ENCODE results near the gene DDX41. TPM values are rescaled to one million over a fixed set of nuclear protein-coding genes. Genes with fewer than 3 reads are reported as not detected.

Gene DDX41
- total RNA-seq, 6 donors from 2014 or later: 82.0 to 150 (median 91.9) TPM

GRCh38 chr5:177470759-177471536 lies 45.8 kb downstream of the DDX41 start:
- no peak for TF ChIP-seq POLR2AphosphoS5 (IDR thresholded peaks at IDR 0.05)
- TF ChIP-seq EP300 (IDR thresholded peaks at IDR 0.05): no peak
- no peak for TF ChIP-seq CTCF (IDR thresholded peaks at IDR 0.05)
- no peak for TF ChIP-seq POLR2A (IDR thresholded peaks at IDR 0.05)
- ATAC-seq (ENCODE audit: low FRiP score in 2 of 2): no peak
- no peak for DNase-seq
- WGBS, 2 donors: 80 to 92% methylated on average over 7 to 10 of the region's 10 CpGs
- Histone ChIP-seq H3K9me3 (no peaks in the 10 kb centered on the region), H3K27me3 (peaks cover 0 to 7% (median 1%) of the 10 kb centered on the region in 4 donors), H3K4me3 (no peak overlapping the region), H3K36me3 (peaks cover 0 to 18% (median 12%) of the 10 kb centered on the region in 4 donors), H3K27ac (no peak overlapping the region), H3K4me1 (peaks cover 13 to 30% (median 20%) of the 10 kb centered on the region in 4 donors)

- ATAC-seq (ENCODE audit: low FRiP score in 2 of 2) (no peak), DNase-seq (no peak)
- Histone ChIP-seq H3K4me3 (no peak overlapping the region), H3K4me1 (peaks cover 13 to 30% (median 20%) of the 10 kb centered on the region in 4 donors), H3K27me3 (peaks cover 0 to 7% (median 1%) of the 10 kb centered on the region in 4 donors), H3K36me3 (peaks cover 0 to 24% (median 14%) of the 10 kb centered on the region in 4 donors), H3K27ac (no peak overlapping the region), H3K9me3 (no peaks in the 10 kb centered on the region)
- 74 to 75% methylated on average over 8 of the region's 8 CpGs for WGBS, 2 donors
- TF ChIP-seq POLR2AphosphoS5 (IDR thresholded peaks at IDR 0.05) (no peak), POLR2A (IDR thresholded peaks at IDR 0.05) (no peak), CTCF (IDR thresholded peaks at IDR 0.05) (no peak), EP300 (IDR thresholded peaks at IDR 0.05) (no peak)
Observed at GRCh38 chr5:177469750-177470525, 46.8 kb downstream of the DDX41 start.

GRCh38 chr5:177468685-177469628 lies 47.8 kb downstream of the DDX41 start:
- peaks cover 13 to 26% (median 19%) of the 10 kb centered on the region in 4 donors for H3K4me1 ChIP-seq
- DNase-seq: no peak
- peaks cover 0 to 24% (median 14%) of the 10 kb centered on the region in 4 donors for H3K36me3 ChIP-seq
- ATAC-seq (ENCODE audit: low FRiP score in 2 of 2): peak in 1 of 2 donors; percentile 77
- H3K27me3 ChIP-seq: peaks cover 0 to 7% (median 1%) of the 10 kb centered on the region in 4 donors
- 73 to 75% methylated on average over 22 to 23 of the region's 25 CpGs for WGBS, 2 donors
- no peak overlapping the region for H3K27ac ChIP-seq
- H3K9me3 ChIP-seq: no peaks in the 10 kb centered on the region
- H3K4me3 ChIP-seq: no peak overlapping the region
- TF ChIP-seq EP300 (IDR thresholded peaks at IDR 0.05): no peak
- TF ChIP-seq CTCF (IDR thresholded peaks at IDR 0.05): no peak
- no peak for TF ChIP-seq POLR2A (IDR thresholded peaks at IDR 0.05)
- no peak for TF ChIP-seq POLR2AphosphoS5 (IDR thresholded peaks at IDR 0.05)

GRCh38 chr5:177468329-177468684 lies 48.5 kb downstream of the DDX41 start:
- no peak for TF ChIP-seq EP300 (IDR thresholded peaks at IDR 0.05)
- no peak for TF ChIP-seq POLR2AphosphoS5 (IDR thresholded peaks at IDR 0.05)
- no peak for TF ChIP-seq POLR2A (IDR thresholded peaks at IDR 0.05)
- no peak for TF ChIP-seq CTCF (IDR thresholded peaks at IDR 0.05)
- Histone ChIP-seq H3K4me3 (no peak overlapping the region), H3K4me1 (peaks cover 13 to 21% (median 17%) of the 10 kb centered on the region in 4 donors), H3K36me3 (peaks cover 0 to 24% (median 14%) of the 10 kb centered on the region in 4 donors), H3K9me3 (no peaks in the 10 kb centered on the region), H3K27ac (no peak overlapping the region), H3K27me3 (peaks cover 0 to 7% (median 1%) of the 10 kb centered on the region in 4 donors)
- WGBS, 2 donors: 94% methylated on average over 2 of the region's 2 CpGs; no CpG with 5 or more reads in 1 of the 2 donors
- DNase-seq: no peak
- no peak for ATAC-seq (ENCODE audit: low FRiP score in 2 of 2)
